Coronary artery (tissue), 2 donors: Measurements from ENCODE around the gene EME1.
"Not testable (repeated sequence)": the region's sequence is repeated elsewhere in the genome, so short reads cannot be mapped to it uniquely, and the experiment has no call there.

ENCODE experiments used
- DNase-seq: peaks from one replicate; pipeline ENCODE4 v3.0.0-alpha.2; 2017; ENCODE audit warnings: low spot score
- H3K27ac ChIP-seq, 2 donors: fragments of 200-600 bp; sonication (generic); one replicate each; pipeline ENCODE4 v1.5.1; 2016 to 2019
- H3K4me3 ChIP-seq: fragments of 200-600 bp; sonication (generic); 2 replicates; pipeline ENCODE4 v1.5.1; 2016; ENCODE audit warnings: mild to moderate bottlenecking, moderate library complexity
- TF ChIP-seq, protein P1 (sequence below): fragments of 200-600 bp; sonication (generic); IDR thresholded peaks from one replicate; pipeline ENCODE4 v1.5.1; 2019; ENCODE audit warnings: antibody characterized with exemption

The EME1 gene

GRCh38 chr17:50424246-50424995, 51.4 kb downstream of the EME1 start:
- TF ChIP-seq, protein P1, sequence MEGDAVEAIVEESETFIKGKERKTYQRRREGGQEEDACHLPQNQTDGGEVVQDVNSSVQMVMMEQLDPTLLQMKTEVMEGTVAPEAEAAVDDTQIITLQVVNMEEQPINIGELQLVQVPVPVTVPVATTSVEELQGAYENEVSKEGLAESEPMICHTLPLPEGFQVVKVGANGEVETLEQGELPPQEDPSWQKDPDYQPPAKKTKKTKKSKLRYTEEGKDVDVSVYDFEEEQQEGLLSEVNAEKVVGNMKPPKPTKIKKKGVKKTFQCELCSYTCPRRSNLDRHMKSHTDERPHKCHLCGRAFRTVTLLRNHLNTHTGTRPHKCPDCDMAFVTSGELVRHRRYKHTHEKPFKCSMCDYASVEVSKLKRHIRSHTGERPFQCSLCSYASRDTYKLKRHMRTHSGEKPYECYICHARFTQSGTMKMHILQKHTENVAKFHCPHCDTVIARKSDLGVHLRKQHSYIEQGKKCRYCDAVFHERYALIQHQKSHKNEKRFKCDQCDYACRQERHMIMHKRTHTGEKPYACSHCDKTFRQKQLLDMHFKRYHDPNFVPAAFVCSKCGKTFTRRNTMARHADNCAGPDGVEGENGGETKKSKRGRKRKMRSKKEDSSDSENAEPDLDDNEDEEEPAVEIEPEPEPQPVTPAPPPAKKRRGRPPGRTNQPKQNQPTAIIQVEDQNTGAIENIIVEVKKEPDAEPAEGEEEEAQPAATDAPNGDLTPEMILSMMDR = no peak
- DNase-seq = no peak
- no peak overlapping the region for H3K4me3 ChIP-seq
- H3K27ac ChIP-seq = peak overlapping the region in 1 of 2 donors; percentile 87

DNA sequence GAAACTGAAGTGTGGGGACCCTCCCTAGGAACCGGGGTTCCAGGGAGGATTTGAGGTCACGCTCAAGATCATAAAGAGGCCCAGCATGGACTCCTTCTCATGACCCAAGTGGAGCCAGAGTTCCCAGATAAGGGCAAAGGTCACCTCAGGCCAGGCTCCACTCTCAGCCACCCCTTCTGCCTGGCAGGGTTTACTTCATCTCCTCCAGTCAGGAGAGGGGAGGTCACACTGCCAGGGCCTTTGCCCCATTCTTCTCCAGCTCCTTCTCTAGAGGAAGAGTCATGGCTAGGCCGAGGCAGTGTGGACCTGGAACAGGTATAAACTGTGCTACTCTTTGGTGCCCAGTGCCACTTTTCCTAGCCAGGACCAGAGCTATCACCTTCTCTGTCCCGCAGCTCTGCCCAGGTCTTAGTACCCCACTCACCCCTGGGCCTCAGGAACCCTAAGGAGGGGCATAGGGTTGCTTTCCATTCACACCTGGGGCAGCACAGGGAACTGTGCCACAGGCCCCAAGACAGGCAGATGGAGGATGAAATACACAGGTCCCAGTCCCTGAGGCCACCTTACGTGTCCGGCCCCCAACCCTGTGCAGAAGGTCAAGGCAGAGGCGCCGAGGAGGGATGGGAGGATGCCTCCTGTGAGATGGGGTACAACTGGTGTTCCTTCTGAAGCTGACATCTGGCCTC, 52.1 kb downstream of the EME1 start:
- TF ChIP-seq, protein P1 = no peak
- peak overlapping the region; percentile 87 for H3K4me3 ChIP-seq
- peak overlapping the region; percentile 66 to 87 for H3K27ac ChIP-seq
- no peak for DNase-seq

- TF ChIP-seq, protein P1 = no peak
- peak within 1 kb of the TSS; percentile 66 to 87 for H3K27ac ChIP-seq
- H3K4me3 ChIP-seq = peak within 1 kb of the TSS; percentile 87
- peak; percentile 82 for DNase-seq
These were observed 52.8 kb downstream of the EME1 start, which contains the start of gene ACSF2 for GRCh38 chr17:50425682-50426471. TSS of gene ACSF2 (plus strand) at chr17:50426218. CDS start at chr17:50426262, 44 bp downstream.

GRCh38 chr17:50426472-50426782, 53.4 kb downstream of the EME1 start:
- H3K4me3 ChIP-seq = peak overlapping the region; percentile 87
- TF ChIP-seq, protein P1 = no peak
- no peak for DNase-seq
- H3K27ac ChIP-seq = peak overlapping the region; percentile 66 to 87

GRCh38 chr17:50426814-50427787, 54.1 kb downstream of the EME1 start:
- Histone ChIP-seq H3K27ac (peak overlapping the region; percentile 66 to 87), H3K4me3 (peak overlapping the region; percentile 87)
- DNase-seq = no peak
- TF ChIP-seq, protein P1 = no peak

DNA sequence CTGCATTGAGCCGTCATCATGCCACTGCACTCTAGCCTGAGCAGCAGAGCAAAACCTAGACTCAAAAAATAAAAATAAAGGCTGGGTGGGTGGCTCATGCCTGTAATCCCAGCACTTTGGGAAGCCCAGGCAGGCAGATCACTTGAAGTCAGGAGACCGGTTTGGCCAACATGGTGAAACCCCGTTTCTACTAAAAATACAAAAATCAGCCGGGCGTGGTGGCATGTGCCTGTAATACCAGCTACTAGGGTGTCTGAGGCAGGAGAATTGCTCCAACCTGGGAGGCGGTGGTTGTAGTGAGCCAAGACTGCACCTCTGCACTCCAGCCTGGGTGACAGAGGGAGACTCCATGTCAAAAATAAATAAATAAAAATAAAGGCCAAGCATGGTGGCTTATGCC, 55.1 kb downstream of the EME1 start:
- DNase-seq, H3K27ac ChIP-seq, H3K4me3 ChIP-seq: not testable (repeated sequence)
